CD4-positive, CD25-positive, alpha-beta regulatory T cell (primary cell): ENCODE data around the gene BUB1. TPM values are rescaled to one million over a fixed set of nuclear protein-coding genes. Genes with fewer than 3 reads are reported as not detected.
A peak's percentile ranks its signal among the peaks of the same experiment; 100 is the strongest.
"Not testable (repeated sequence)": the region's sequence is repeated elsewhere in the genome, so short reads cannot be mapped to it uniquely, and the experiment has no call there.

ENCODE experiments used
- ATAC-seq, 2 donors: fragments of 150-1000 bp; cut with Tn5 transposase; one replicate each; pipeline ENCODE4 v1.10.0; 2021; ENCODE audit warnings: low read depth in 2 of 2, moderate number of reproducible peaks in 2 of 2, moderate library complexity in 1 of 2
- DNase-seq, 3 donors: peaks; one replicate each; pipeline versions ENCODE4 v3.0.0 to v3.0.0-alpha.2; 2012 to 2022; ENCODE audit warnings: mixed read lengths in 1 of 3
- H3K27ac ChIP-seq: one replicate; pipeline ENCODE4 v1.7.0; 2013; ENCODE audit warnings: mild to moderate bottlenecking, low read length; ENCODE audit not compliant: insufficient read depth, poor library complexity, severe bottlenecking
- H3K27me3 ChIP-seq: one replicate; pipeline ENCODE4 v1.7.0; 2013; ENCODE audit warnings: low read length; ENCODE audit not compliant: control insufficient read depth, insufficient read depth
- H3K36me3 ChIP-seq: one replicate; pipeline ENCODE4 v1.7.0; 2013; ENCODE audit warnings: mild to moderate bottlenecking, low read length, moderate library complexity; ENCODE audit not compliant: control insufficient read depth, insufficient read depth
- H3K4me1 ChIP-seq: 2 replicates; pipeline ENCODE4 v1.7.0; 2013; ENCODE audit warnings: mild to moderate bottlenecking, low read length; ENCODE audit not compliant: insufficient read depth, control insufficient read depth, poor library complexity, severe bottlenecking
- H3K4me3 ChIP-seq: one replicate; pipeline ENCODE4 v1.7.0; 2013; ENCODE audit warnings: low read depth, mild to moderate bottlenecking, low read length, moderate library complexity
- H3K9me3 ChIP-seq, 2 experiments: 1 replicate in 1 of 2; 2 replicates in 1 of 2; pipeline ENCODE4 v1.7.0; 2013; ENCODE audit warnings: low read length in 2 of 2, mild to moderate bottlenecking in 1 of 2, moderate library complexity in 1 of 2; ENCODE audit not compliant: control insufficient read depth in 2 of 2
- H3K27ac Mint-ChIP-seq, 3 donors: one replicate each; pipeline ENCODE4 v1.8.0; 2020 to 2022; ENCODE audit warnings: mild to moderate bottlenecking in 3 of 3, mixed read lengths in 3 of 3, moderate library complexity in 2 of 3
- H3K27me3 Mint-ChIP-seq: one replicate; pipeline ENCODE4 v1.8.0; 2022; ENCODE audit warnings: mild to moderate bottlenecking, mixed read lengths
- H3K36me3 Mint-ChIP-seq: one replicate; pipeline ENCODE4 v1.8.0; 2020; ENCODE audit warnings: mixed read lengths
- H3K4me1 Mint-ChIP-seq, 4 donors: one replicate each; pipeline ENCODE4 v1.8.0; 2020 to 2022; ENCODE audit warnings: mixed read lengths in 4 of 4, mild to moderate bottlenecking in 1 of 4
- H3K4me3 Mint-ChIP-seq, 4 donors: one replicate each; pipeline ENCODE4 v1.8.0; 2020 to 2022; ENCODE audit warnings: mild to moderate bottlenecking in 4 of 4, mixed read lengths in 4 of 4, moderate library complexity in 3 of 4
- H3K9me3 Mint-ChIP-seq, 7 donors: one replicate each; pipeline ENCODE4 v1.8.0; 2020 to 2022; ENCODE audit warnings: mixed read lengths in 7 of 7, mild to moderate bottlenecking in 3 of 7, moderate library complexity in 2 of 7
- polyA plus RNA-seq, 4 donors: library from polyadenylated mRNA; unstranded; fragments of 300-500 nt; fragmentation: Illumina TruSeq; gene quantifications; one replicate each; pipeline ENCODE4 v1.2.3, GENCODE V29; 2021
- total RNA-seq: library from RNA; stranded (reverse); gene quantifications from one replicate; pipeline ENCODE4 v1.2.3, GENCODE V29; 2022

BUB1 gene
- total and polyA plus RNA-seq, 5 donors from 2014 or later = 3.5 to 11.7 (median 5.5) TPM

DNA sequence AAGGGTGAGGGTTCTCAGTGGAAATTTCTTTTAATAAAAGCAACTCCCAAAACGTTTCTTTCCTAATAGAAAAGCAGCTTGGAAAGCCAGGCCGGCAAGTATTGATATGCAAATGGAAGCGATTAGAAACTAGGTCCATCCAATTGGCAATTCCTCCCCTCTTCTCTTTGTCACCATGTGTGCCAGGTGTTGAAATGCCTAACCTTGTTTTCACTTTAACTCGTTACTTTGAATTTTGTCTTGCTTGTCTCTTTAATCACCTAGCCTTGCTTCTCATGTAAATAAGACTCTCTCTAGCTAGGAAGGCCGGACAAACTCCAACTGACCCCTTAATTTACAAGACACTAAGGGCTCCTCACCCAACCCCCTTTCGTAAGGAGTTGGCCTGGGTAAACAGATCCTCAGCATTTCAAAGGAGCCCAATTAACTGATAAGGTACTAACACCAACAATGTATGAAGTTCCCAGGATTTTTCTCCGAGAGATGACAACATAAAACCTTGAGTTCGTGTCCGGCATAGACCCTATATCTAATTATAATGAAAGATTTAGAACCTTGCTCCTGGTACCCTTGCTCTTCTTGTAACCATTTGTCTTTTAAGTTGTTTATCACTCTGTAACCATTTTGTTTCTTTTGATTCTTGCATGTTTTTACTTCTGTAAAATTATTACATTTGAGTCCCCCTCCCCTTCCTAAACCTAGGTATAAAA lies 10.1 kb upstream of the BUB1 start:
- DNase-seq, H3K4me3 ChIP-seq, H3K4me1 ChIP-seq, H3K27ac ChIP-seq, H3K4me1 Mint-ChIP-seq, ATAC-seq, H3K4me3 Mint-ChIP-seq, H3K36me3 ChIP-seq, H3K27ac Mint-ChIP-seq: not testable (repeated sequence)
- peaks cover 10% of the 10 kb centered on the region for H3K36me3 Mint-ChIP-seq
- peaks cover 14% of the 10 kb centered on the region for H3K27me3 ChIP-seq
- H3K9me3 ChIP-seq = peaks cover 7 to 11% of the 10 kb centered on the region in 2 experiments
- H3K9me3 Mint-ChIP-seq = peaks cover 0 to 14% (median 4%) of the 10 kb centered on the region in 7 donors
- peaks cover 33% of the 10 kb centered on the region for H3K27me3 Mint-ChIP-seq

DNA sequence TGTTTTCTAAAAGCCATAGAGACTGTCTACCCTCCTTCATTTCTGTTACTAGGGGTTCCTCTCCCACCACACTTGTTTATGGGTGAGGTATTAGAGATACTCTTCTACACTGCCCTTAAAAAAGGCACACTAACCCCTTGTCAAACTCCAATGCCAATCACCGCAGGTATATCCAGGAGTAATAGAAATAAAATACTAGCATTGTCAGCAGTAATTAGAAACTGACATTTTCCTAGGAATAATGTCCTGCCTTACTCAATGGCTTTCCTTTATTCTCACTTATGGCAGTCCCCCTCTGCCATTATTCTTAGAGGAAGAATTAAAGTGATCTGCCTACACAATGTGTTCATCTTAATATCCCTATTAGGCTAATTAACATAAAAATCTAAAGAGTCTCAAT lies 5.0 kb upstream of the BUB1 start:
- no peak overlapping the region for H3K27ac ChIP-seq
- H3K4me1 ChIP-seq = peaks cover 9% of the 10 kb centered on the region
- H3K4me3 ChIP-seq = no peak overlapping the region
- peaks cover 0 to 6% (median 4%) of the 10 kb centered on the region in 7 donors for H3K9me3 Mint-ChIP-seq
- peaks cover 25% of the 10 kb centered on the region for H3K27me3 Mint-ChIP-seq
- H3K4me1 Mint-ChIP-seq = peaks cover 5 to 17% (median 8%) of the 10 kb centered on the region in 4 donors
- no peaks in the 10 kb centered on the region for H3K36me3 ChIP-seq
- peaks cover 7 to 11% of the 10 kb centered on the region in 2 experiments for H3K9me3 ChIP-seq
- no peak overlapping the region for H3K27ac Mint-ChIP-seq
- ATAC-seq (no peak), DNase-seq (no peak)
- H3K27me3 ChIP-seq = peaks cover 4% of the 10 kb centered on the region
- H3K36me3 Mint-ChIP-seq = no peaks in the 10 kb centered on the region
- peak overlapping the region in 1 of 4 donors; percentile 69 for H3K4me3 Mint-ChIP-seq

DNA sequence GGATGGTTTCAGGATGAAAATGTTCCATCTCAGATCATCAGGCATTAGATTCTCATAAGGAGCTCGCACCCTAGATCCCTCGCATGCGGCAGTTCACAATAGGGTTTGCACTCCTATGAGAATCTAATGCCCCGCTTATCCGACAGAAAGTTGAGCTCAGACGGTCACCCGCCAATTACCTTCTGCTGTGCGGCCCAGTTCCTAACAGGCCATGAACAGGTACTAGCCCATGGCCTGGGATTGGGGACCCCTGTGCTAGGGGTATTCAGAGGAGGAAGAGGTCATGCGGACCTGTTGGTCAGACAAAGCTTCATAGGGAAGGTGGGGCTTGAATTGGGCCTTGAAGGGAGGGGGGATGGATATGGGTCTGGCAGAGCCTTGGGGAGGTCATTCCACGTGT lies 4.4 kb upstream of the BUB1 start:
- Mint-ChIP-seq H3K4me1 (peaks cover 6 to 20% (median 10%) of the 10 kb centered on the region in 4 donors), H3K27me3 (peaks cover 27% of the 10 kb centered on the region), H3K27ac (no peak overlapping the region), H3K36me3 (no peaks in the 10 kb centered on the region), H3K9me3 (peaks cover 0 to 6% (median 0%) of the 10 kb centered on the region in 7 donors), H3K4me3 (peak overlapping the region in 1 of 4 donors; percentile 69)
- DNase-seq (no peak), ATAC-seq (no peak)
- no peak overlapping the region for H3K4me3 ChIP-seq
- peaks cover 2 to 6% of the 10 kb centered on the region in 2 experiments for H3K9me3 ChIP-seq
- H3K36me3 ChIP-seq = no peaks in the 10 kb centered on the region
- no peak overlapping the region for H3K27ac ChIP-seq
- H3K4me1 ChIP-seq = peaks cover 12% of the 10 kb centered on the region
- H3K27me3 ChIP-seq = peaks cover 4% of the 10 kb centered on the region

DNA sequence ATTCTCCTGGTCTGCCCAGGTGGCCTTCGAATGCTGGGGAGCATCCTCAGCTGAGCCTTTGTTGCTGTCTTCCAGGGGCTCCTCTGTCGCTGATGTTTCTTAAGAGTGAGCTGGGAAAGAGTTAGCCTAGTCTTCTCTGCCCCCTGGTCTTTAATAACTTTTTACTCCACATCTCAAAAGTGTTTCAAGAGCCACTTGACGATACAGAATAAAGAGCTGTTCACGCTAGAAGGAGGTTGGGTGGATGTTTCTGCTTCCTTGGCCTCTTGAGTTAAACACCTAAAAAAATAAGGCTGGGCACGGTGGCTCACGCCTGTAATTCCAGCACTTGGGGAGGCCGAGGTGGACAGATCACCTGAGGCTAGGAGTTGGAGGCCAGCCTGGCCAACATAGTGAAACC lies 2.8 kb upstream of the BUB1 start:
- Mint-ChIP-seq H3K27ac (no peak overlapping the region), H3K36me3 (no peaks in the 10 kb centered on the region), H3K9me3 (peaks cover 0 to 3% (median 0%) of the 10 kb centered on the region in 7 donors), H3K27me3 (peaks cover 24% of the 10 kb centered on the region), H3K4me3 (peak overlapping the region; percentile 5 to 98 (median 64)), H3K4me1 (peaks cover 6 to 30% (median 22%) of the 10 kb centered on the region in 4 donors)
- peaks cover 1% of the 10 kb centered on the region for H3K27me3 ChIP-seq
- no peak for ATAC-seq
- no peak overlapping the region for H3K27ac ChIP-seq
- no peaks in the 10 kb centered on the region for H3K9me3 ChIP-seq
- no peaks in the 10 kb centered on the region for H3K36me3 ChIP-seq
- DNase-seq = no peak
- peaks cover 24% of the 10 kb centered on the region for H3K4me1 ChIP-seq
- no peak overlapping the region for H3K4me3 ChIP-seq

DNA sequence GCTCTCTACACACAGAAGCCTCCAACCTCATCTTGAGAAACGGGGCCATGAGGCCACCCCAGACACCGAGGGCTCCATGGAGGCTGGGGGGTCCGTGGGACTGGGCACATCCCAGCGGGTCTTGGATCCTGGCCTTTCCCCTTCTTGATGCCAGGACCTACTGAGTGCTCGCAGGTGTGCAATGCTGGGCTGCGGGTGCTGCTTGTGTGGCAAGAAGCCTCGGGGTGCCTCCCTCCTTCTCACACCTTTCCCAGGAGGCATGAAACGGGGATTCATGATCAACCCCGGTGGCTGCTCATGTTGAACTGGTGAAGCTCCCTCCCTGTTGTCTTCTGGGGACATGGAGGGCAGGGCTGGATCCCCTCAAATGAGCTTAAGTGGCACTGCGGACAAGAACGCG lies 2.0 kb upstream of the BUB1 start:
- no peaks in the 10 kb centered on the region for H3K27me3 ChIP-seq
- no peaks in the 10 kb centered on the region for H3K36me3 ChIP-seq
- no peaks in the 10 kb centered on the region for H3K9me3 ChIP-seq
- no peak overlapping the region for H3K4me3 ChIP-seq
- Mint-ChIP-seq H3K36me3 (no peaks in the 10 kb centered on the region), H3K4me3 (peak overlapping the region; percentile 96 to 98 (median 98)), H3K9me3 (peaks cover 0 to 3% (median 0%) of the 10 kb centered on the region in 7 donors), H3K27me3 (peaks cover 24% of the 10 kb centered on the region), H3K27ac (peak overlapping the region in 1 of 3 donors; percentile 79), H3K4me1 (peaks cover 10 to 35% (median 27%) of the 10 kb centered on the region in 4 donors)
- ATAC-seq (no peak), DNase-seq (no peak)
- no peak overlapping the region for H3K27ac ChIP-seq
- peaks cover 31% of the 10 kb centered on the region for H3K4me1 ChIP-seq

DNA sequence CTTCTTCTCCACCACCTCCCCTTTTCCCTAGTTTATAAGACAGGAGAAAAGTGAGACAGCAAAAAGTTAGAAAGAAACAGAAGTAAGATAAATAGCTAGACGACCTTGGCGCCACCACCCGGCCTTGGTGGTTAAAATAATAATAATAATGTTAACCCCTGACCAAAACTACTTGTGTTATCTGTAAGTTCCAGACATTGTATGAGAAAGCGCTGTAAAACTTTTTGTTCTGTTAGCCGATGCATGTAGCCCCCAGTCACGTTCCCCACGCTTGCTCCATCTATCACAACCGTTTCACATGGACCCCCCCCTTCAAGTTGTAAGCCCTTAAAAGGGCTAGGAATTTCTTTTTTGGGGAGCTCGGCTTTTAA lies 1.5 kb upstream of the BUB1 start:
- peak overlapping the region; percentile 96 to 98 (median 98) for H3K4me3 Mint-ChIP-seq
- H3K36me3 Mint-ChIP-seq = no peaks in the 10 kb centered on the region
- H3K27me3 Mint-ChIP-seq = peaks cover 19% of the 10 kb centered on the region
- Histone ChIP-seq H3K9me3 (no peaks in the 10 kb centered on the region), H3K27me3 (no peaks in the 10 kb centered on the region), H3K27ac (no peak overlapping the region), H3K4me3 (peak overlapping the region; percentile 99), H3K4me1 (peaks cover 35% of the 10 kb centered on the region), H3K36me3 (no peaks in the 10 kb centered on the region)
- H3K4me1 Mint-ChIP-seq = peaks cover 12 to 36% (median 28%) of the 10 kb centered on the region in 4 donors
- peak in 1 of 3 donors; percentile 13 for DNase-seq
- peaks cover 0 to 3% (median 0%) of the 10 kb centered on the region in 7 donors for H3K9me3 Mint-ChIP-seq
- ATAC-seq = no peak
- H3K27ac Mint-ChIP-seq = peak overlapping the region in 2 of 3 donors; percentile 79 to 95

DNA sequence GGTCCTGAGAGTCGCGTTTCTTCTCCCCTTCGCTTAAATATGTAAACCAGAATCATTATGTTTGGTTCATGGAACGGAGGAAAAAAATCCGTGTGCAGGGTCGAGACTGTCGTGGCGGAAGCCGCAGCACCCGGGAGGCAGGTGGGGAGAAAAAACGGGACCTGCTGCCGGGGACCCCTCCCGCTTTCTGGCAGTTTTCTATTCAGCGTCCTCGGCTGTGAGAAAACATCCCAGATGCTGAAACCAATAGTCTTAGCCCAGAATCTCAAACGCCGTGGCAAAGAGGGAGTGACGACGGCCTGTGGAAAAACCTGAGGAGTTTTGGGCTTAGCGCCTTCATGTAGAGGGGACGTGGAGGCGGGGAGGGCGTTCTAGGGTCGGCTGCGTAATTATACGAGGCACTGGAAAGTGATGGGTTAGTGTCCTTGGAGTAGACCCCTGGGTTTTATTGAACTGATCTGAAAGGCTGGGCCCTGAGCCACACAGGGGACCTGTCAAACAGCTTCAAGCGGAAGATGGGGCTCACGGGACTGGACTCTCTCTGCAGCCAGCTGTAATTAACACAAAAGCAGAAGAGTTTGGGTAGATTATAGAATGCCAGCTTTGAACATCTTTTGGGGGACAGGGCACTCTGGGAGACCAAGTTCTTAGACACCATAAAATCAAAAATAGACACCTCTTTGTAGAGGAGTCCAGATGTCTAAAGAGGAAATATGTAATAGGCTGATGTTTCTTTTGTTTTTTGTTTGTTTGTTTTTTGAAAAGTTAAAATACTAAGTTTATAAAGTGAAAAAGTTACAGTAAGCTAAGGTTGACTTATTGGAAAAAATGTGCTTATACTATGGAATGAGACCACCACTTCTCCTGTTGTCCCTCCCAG lies 834 bp upstream of the BUB1 start:
- no peaks in the 10 kb centered on the region for H3K36me3 ChIP-seq
- no peaks in the 10 kb centered on the region for H3K9me3 ChIP-seq
- peak in 1 of 2 donors; percentile 2 for ATAC-seq
- Mint-ChIP-seq H3K36me3 (no peaks in the 10 kb centered on the region), H3K27me3 (peaks cover 14% of the 10 kb centered on the region), H3K4me3 (peak overlapping the region; percentile 96 to 98 (median 98)), H3K9me3 (peaks cover 0 to 3% (median 0%) of the 10 kb centered on the region in 7 donors), H3K4me1 (peaks cover 12 to 36% (median 29%) of the 10 kb centered on the region in 4 donors), H3K27ac (peak overlapping the region; percentile 95 to 100 (median 98))
- peak; percentile 2 to 44 (median 29) for DNase-seq
- peak overlapping the region; percentile 82 for H3K27ac ChIP-seq
- H3K4me1 ChIP-seq = peaks cover 35% of the 10 kb centered on the region
- H3K4me3 ChIP-seq = peak overlapping the region; percentile 99
- H3K27me3 ChIP-seq = no peaks in the 10 kb centered on the region
